IPS-18c (cell line): ENCODE data around the gene TMEM222.
"Not testable (repeated sequence)": the region's sequence is repeated elsewhere in the genome, so short reads cannot be mapped to it uniquely, and the experiment has no call there.

Experiments
- H3K4me3 ChIP-seq: 2 replicates; pipeline ENCODE4 v1.7.0; 2013; ENCODE audit warnings: low read depth, mild to moderate bottlenecking, low read length, moderate library complexity; ENCODE audit not compliant: insufficient read depth
- H3K9me3 ChIP-seq: one replicate; pipeline ENCODE4 v1.6.1; 2013; ENCODE audit warnings: mild to moderate bottlenecking, low read length, moderate library complexity; ENCODE audit not compliant: control insufficient read depth, insufficient read depth

Gene TMEM222

DNA sequence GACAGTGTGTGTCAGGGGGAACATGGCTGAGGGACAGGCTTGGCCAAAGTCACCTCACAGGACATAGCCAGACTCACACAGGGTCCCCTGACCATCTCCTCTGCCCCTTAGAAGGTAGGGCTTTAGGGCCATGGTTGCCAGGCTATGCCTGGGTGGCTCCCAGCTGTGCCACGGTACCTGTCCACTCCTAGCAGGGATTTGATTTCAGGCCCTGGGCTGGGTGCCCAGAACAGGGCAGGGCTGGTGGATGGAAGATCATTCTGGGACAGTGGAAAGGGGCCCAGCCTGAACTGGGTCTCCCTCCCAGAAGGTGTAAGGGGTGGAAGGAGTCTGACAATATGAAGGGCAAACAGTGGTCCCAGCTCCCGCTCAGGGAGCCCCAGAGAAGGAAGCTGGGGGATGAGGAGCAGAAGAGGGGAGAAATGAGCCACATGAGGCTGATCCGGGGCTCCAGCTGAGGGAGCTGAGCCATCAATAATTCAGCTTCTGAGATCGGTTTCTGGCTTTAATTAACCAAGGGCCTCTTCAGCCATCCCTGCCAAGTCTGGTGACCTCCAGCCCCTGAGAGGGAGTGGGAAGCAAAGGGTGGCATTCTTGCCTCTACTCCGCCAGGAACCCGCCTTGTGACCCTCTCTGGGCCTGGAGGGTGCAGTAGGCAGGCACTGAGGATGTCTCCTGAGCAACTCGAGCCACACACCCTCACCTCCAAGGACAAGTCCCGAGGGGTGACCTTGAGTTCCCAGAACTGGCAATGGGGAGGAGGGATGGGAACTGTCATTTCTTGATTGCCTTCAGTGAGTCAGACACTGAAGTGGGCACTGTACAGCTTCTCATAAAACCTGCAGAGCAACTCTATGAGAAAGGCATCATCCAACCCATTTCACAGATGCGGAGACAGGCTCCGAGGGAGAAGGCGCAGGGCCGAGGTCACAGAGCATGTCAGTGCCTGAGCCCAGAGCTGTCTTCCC is 59.1 kb downstream of the TMEM222 start:
- H3K9me3 ChIP-seq: no peaks in the 10 kb centered on the region
- H3K4me3 ChIP-seq: no peak overlapping the region

DNA sequence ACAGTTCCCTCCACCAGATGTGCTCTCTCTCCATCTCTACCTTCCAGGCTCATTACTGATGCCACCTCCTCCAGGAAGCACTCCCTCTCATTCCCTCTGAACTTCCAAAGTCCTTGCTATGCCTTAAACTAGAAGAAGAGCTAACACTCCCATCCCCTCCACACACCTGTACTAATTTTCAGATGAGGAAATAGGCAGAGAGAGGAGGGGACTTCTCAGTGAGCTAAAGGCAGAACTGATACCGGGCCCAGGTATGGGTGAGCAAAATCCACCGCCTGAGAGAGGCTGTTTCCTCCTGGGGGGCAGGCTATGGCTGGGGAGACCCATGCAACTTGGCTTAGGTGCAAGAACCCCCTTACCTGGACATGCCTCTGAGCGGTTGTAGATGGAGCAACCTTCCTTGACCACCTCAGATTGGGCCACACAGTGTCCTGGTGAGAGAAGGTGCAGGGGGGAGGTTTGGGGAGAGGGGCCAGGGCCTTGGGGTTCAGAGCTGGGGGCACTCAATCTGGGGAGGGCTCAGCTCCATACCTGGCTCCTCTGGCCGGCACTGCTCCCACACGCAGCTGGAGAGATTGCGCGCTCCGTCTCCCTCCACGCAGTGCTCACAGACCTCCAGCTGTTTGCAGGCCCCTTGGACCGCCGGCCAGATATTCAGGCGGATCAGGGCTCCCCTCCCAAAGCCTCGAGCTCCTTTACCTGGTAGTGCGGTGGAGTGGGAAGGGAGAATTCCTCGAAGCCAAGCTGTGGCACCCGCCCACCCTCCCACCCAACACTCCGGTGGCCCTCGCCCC is 60.2 kb downstream of the TMEM222 start:
- no peaks in the 10 kb centered on the region for H3K9me3 ChIP-seq
- no peak overlapping the region for H3K4me3 ChIP-seq

GRCh38 chr1:27383039-27383605 is 61.2 kb downstream of the TMEM222 start, which contains the start of gene CD164L2:
CD164L2 (minus strand) TSS chr1:27383333; CDS start chr1:27383239, 94 bp downstream.
- no peaks in the 10 kb centered on the region for H3K9me3 ChIP-seq
- peak within 1 kb of the TSS; percentile 40 for H3K4me3 ChIP-seq

- no peak overlapping the region; the same call in 1 of the 2 replicates for H3K4me3 ChIP-seq
- H3K9me3 ChIP-seq: no peaks in the 10 kb centered on the region
These were observed 61.7 kb downstream of the TMEM222 start for GRCh38 chr1:27383661-27384060.

DNA sequence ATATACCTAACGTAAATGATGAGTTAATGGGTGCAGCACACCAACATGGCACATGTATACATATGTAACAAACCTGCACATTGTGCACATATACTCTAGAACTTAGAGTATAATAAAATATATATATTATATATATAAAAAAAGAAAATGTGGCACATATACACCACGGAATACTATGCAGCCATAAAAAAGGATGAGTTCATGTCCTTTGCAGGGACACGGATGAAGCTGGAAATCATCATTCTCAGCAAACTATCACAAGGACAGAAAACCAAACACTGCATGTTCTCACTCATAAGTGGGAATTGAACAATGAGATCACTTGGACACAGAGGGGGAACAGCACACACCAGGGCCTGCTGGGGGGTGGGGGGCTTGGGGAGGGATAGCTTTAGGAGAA is 62.8 kb downstream of the TMEM222 start:
- H3K4me3 ChIP-seq, H3K9me3 ChIP-seq: not testable (repeated sequence)
